Muscle of leg (tissue), 11 donors: ENCODE data around the gene KCNIP4. TPM values are rescaled to one million over a fixed set of nuclear protein-coding genes. Genes with fewer than 3 reads are reported as not detected.

Experiments used
- DNase-seq: peaks from one replicate; pipeline ENCODE4 v3.0.0; 2013
- H3K27ac ChIP-seq: one replicate; pipeline ENCODE4 v1.5.1; 2013; ENCODE audit warnings: mild to moderate bottlenecking, low read length, control low read depth
- H3K27me3 ChIP-seq: one replicate; pipeline ENCODE4 v1.6.1; 2013; ENCODE audit warnings: low read length; ENCODE audit not compliant: control insufficient read depth, insufficient read depth
- H3K36me3 ChIP-seq: one replicate; pipeline ENCODE4 v1.6.1; 2013; ENCODE audit warnings: low read length; ENCODE audit not compliant: control insufficient read depth, insufficient read depth
- H3K4me1 ChIP-seq: one replicate; pipeline ENCODE4 v1.6.1; 2013; ENCODE audit warnings: low read length; ENCODE audit not compliant: control insufficient read depth, insufficient read depth
- H3K4me3 ChIP-seq: one replicate; pipeline ENCODE4 v1.5.1; 2013; ENCODE audit warnings: low read length, control low read depth
- H3K9me3 ChIP-seq: replicated peaks from 2 replicates; pipeline ENCODE4 v1.6.1; 2013; ENCODE audit warnings: low read depth, low read length; ENCODE audit not compliant: control insufficient read depth
- WGBS: methylation state at CpG from one replicate; pipeline ENCODE4 v1.1.5; 2013; ENCODE audit warnings: missing lambda C conversion rate; ENCODE audit not compliant: insufficient coverage; 5-methylcytosine and 5-hydroxymethylcytosine counted together
- polyA plus RNA-seq, 8 donors: library from polyadenylated mRNA; unstranded; fragments of 120-200 nt; gene quantifications; one replicate each; pipeline versions ENCODE4 v1.2.1 to v1.2.3, GENCODE V29; 2013; ENCODE audit warnings: inconsistent platforms in 1 of 8, low replicate concordance in 1 of 8; ENCODE audit not compliant: insufficient read length in 8 of 8, insufficient read depth in 1 of 8
- total RNA-seq: library from RNA; stranded (reverse); fragments of 120-200 nt; gene quantifications from one replicate; pipeline ENCODE4 v1.2.4, GENCODE V29; 2013

Gene KCNIP4
- total and polyA plus RNA-seq, 9 donors: 0.44 to 2.8 (median 1.6) TPM

GRCh38 chr4:21887481-21887880 lies 61.1 kb downstream of the KCNIP4 start:
- Histone ChIP-seq H3K4me1 (no peaks in the 10 kb centered on the region), H3K27ac (no peak overlapping the region)

GRCh38 chr4:21885770-21886169 lies 62.8 kb downstream of the KCNIP4 start:
- Histone ChIP-seq H3K27ac (no peak overlapping the region), H3K36me3 (no peaks in the 10 kb centered on the region), H3K4me3 (no peak overlapping the region), H3K9me3 (no peaks in the 10 kb centered on the region), H3K4me1 (no peaks in the 10 kb centered on the region), H3K27me3 (no peaks in the 10 kb centered on the region)
- 90% methylated on average over 2 of the region's 5 CpGs for WGBS
- no peak for DNase-seq

More at GRCh38 chr4:21887481-21887880, 61.1 kb downstream of the KCNIP4 start:
- Histone ChIP-seq H3K36me3 (no peaks in the 10 kb centered on the region), H3K9me3 (no peaks in the 10 kb centered on the region), H3K27me3 (no peaks in the 10 kb centered on the region), H3K4me3 (no peak overlapping the region)
- DNase-seq: no peak
- no CpG with 5 or more reads among the region's 1 CpG for WGBS

DNA sequence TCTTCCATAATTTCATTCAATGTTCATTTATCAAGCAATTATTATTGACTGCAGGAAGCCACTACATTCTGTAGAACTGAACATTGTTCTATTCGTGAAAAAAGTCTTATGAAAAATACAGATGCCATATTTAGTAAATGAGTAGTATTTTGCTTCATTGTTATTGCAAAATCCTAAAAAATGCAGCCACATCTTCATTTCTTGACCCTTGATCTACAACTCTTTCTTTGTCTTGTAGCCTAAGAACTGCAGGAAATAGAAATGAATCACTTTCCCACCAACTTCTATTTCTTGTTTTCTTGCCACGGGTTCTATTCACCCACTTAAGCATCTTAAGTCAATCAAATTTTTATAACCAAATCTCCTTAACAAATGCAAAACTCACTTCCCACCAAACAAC lies 63.3 kb downstream of the KCNIP4 start:
- H3K4me1 ChIP-seq: no peaks in the 10 kb centered on the region
- H3K4me3 ChIP-seq: no peak overlapping the region
- WGBS: 71% methylated on average over 1 of the region's 2 CpGs
- no peaks in the 10 kb centered on the region for H3K27me3 ChIP-seq
- H3K27ac ChIP-seq: no peak overlapping the region
- DNase-seq: no peak
- H3K36me3 ChIP-seq: no peaks in the 10 kb centered on the region
- no peaks in the 10 kb centered on the region for H3K9me3 ChIP-seq

DNA sequence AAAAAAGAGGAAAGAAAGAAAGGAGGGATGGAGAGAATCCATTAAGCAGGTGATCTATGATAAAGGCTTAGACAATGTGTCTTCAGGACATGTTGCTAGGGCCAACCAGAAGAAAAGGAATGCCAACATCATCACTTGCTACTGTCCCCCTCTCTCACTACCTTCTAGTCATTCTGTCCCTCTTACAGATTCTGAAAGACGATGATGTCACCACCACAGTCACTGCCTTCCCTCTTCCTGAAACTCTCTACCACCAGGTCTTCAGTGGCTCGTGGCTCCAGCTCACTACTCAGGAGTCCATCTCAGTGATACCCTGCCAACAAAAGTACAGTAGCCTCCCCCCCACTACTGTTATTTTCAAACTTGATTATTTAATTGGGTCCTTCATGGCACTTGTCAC lies 64.0 kb downstream of the KCNIP4 start:
- no peaks in the 10 kb centered on the region for H3K9me3 ChIP-seq
- 70% methylated on average over 2 of the region's 2 CpGs for WGBS
- no peaks in the 10 kb centered on the region for H3K4me1 ChIP-seq
- no peak for DNase-seq
- no peaks in the 10 kb centered on the region for H3K27me3 ChIP-seq
- H3K4me3 ChIP-seq: no peak overlapping the region
- H3K27ac ChIP-seq: no peak overlapping the region
- no peaks in the 10 kb centered on the region for H3K36me3 ChIP-seq

GRCh38 chr4:21882051-21882839 lies 66.3 kb downstream of the KCNIP4 start:
- H3K9me3 ChIP-seq: no peaks in the 10 kb centered on the region
- H3K4me1 ChIP-seq: no peaks in the 10 kb centered on the region
- H3K36me3 ChIP-seq: no peaks in the 10 kb centered on the region
- DNase-seq: no peak
- WGBS: 72% methylated on average over 3 of the region's 4 CpGs
- no peak overlapping the region for H3K4me3 ChIP-seq
- H3K27ac ChIP-seq: no peak overlapping the region
- H3K27me3 ChIP-seq: no peaks in the 10 kb centered on the region

DNA sequence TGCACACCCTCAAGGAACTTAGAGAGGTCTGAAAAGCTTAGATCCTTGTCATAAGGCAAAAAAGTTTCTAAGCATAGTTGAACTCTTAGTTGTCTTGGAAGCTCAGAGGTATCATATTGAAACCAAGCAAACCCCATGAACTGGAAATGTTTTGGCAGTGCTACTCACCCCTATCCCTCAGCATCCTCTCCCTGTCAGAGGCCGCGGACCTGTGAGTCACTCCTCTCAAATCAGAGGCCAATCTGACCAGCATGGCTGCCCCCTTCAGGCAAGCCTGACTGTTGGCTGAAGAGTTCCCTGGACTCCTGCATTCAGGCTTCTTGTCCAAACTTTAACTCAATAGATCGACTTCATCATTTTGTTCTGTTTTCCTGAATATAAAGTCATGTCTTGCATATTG lies 69.4 kb downstream of the KCNIP4 start:
- 48% methylated on average over 2 of the region's 3 CpGs for WGBS
- Histone ChIP-seq H3K4me3 (no peak overlapping the region), H3K27me3 (no peaks in the 10 kb centered on the region), H3K4me1 (no peaks in the 10 kb centered on the region), H3K36me3 (no peaks in the 10 kb centered on the region), H3K27ac (no peak overlapping the region), H3K9me3 (no peaks in the 10 kb centered on the region)
- DNase-seq: no peak

- H3K4me1 ChIP-seq: no peaks in the 10 kb centered on the region
- no peaks in the 10 kb centered on the region for H3K36me3 ChIP-seq
- no peak overlapping the region for H3K4me3 ChIP-seq
- no CpG with 5 or more reads among the region's 1 CpG for WGBS
- no peaks in the 10 kb centered on the region for H3K27me3 ChIP-seq
- DNase-seq: no peak
- H3K9me3 ChIP-seq: no peaks in the 10 kb centered on the region
- H3K27ac ChIP-seq: no peak overlapping the region
These were observed 71.9 kb downstream of the KCNIP4 start for GRCh38 chr4:21876711-21877110.

GRCh38 chr4:21873145-21873544 lies 75.4 kb downstream of the KCNIP4 start:
- no peak for DNase-seq
- Histone ChIP-seq H3K4me1 (no peaks in the 10 kb centered on the region), H3K4me3 (no peak overlapping the region), H3K27me3 (no peaks in the 10 kb centered on the region), H3K27ac (no peak overlapping the region), H3K9me3 (no peaks in the 10 kb centered on the region), H3K36me3 (no peaks in the 10 kb centered on the region)
- WGBS: no CpG with 5 or more reads among the region's 1 CpG

DNA sequence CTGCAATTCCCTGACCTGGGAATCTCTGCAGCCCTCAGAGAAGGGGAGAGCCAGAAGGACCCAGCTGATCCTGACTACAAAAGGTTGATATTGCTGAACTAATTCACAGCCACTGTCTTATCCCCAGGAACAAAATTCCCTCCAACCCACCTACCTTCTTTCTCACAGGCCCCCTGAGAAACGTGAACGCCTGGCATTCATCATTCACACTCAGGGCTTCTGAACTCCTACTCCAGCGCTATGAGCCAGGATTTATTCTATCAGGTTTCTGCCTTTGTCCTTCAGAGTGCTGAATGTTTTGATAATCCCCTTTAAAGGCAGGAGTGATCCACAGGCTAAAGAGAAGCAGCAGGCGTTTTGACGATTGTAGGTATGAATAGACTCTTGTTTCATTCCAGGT lies 76.5 kb downstream of the KCNIP4 start:
- no peaks in the 10 kb centered on the region for H3K9me3 ChIP-seq
- H3K36me3 ChIP-seq: no peaks in the 10 kb centered on the region
- H3K4me3 ChIP-seq: no peak overlapping the region
- H3K4me1 ChIP-seq: no peaks in the 10 kb centered on the region
- no peak overlapping the region for H3K27ac ChIP-seq
- no peaks in the 10 kb centered on the region for H3K27me3 ChIP-seq
- 22% methylated on average over 4 of the region's 5 CpGs for WGBS
- DNase-seq: no peak

DNA sequence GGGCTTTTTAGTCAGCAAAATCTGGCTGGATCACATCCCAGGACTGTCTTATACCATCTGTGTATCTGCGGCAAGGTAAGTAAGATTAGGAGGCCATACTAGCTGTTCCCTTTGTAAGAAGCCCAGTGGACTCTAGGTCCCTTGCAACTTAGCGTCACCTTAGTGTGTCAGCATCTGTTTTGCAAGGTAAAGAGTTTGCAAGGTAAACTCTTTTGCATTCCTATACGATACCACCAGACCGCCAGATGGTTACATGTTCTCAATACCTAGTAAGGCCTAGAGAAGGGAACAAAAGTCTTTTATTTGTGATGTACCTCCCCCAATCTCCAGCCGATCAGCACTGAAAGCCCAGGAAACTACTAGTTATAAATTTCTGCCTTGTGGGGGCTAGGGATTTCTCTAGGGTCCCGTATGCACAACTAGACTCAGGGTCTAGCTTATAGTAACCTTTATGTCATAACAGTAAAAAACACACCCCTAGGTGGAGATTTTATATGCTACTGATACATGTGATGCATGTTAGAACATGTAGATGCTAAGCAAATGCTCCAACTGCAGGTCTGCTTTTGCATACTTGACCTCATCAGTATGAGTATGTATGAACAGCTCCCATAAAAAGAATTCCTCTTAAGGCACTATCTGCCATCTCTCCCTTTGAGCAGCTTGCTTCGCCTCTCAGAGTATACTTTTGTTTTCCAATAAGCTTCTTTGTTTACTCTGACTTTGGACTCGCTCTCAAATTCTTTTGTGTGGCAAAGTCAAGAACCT lies 78.4 kb downstream of the KCNIP4 start:
- Histone ChIP-seq H3K4me3 (no peak overlapping the region), H3K27me3 (no peaks in the 10 kb centered on the region)
- no CpG with 5 or more reads among the region's 8 CpGs for WGBS

More for the DNA sequence above, 78.4 kb downstream of the KCNIP4 start:
- H3K9me3 ChIP-seq: no peaks in the 10 kb centered on the region
- H3K27ac ChIP-seq: no peak overlapping the region
- H3K36me3 ChIP-seq: no peaks in the 10 kb centered on the region
- H3K4me1 ChIP-seq: no peaks in the 10 kb centered on the region
- no peak for DNase-seq
